ENCODE measurements around the gene DENND5B.
"Not testable (repeated sequence)": the region's sequence is repeated elsewhere in the genome, so short reads cannot be mapped to it uniquely, and the experiment has no call there.

The DENND5B gene

GRCh38 chr12:31591380-31591901 lies 505 bp upstream of the DENND5B start:
- no peak for DNase-seq (ENCODE audit: low read depth in 2 of 2)

GRCh38 chr12:31589904-31590641 lies 863 bp downstream of the DENND5B start:
- no peak for DNase-seq (ENCODE audit: low read depth in 2 of 2)

DNA sequence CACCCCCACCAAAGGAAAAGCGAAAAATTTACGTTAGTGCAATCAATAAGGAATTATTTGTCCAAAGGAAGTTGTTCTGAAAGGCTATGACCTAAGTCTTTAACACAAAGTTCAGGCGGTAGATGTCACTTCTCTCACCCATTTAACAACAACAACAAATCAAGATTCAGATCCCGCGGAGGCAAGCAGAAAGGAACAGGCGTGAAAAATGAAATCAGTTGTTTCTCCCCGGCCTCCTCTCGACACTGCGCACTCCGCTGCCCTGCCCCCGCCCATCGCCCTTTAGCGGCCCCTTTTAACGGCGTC lies 1.4 kb downstream of the DENND5B start:
- no peak for DNase-seq (ENCODE audit: low read depth in 2 of 2)

DNA sequence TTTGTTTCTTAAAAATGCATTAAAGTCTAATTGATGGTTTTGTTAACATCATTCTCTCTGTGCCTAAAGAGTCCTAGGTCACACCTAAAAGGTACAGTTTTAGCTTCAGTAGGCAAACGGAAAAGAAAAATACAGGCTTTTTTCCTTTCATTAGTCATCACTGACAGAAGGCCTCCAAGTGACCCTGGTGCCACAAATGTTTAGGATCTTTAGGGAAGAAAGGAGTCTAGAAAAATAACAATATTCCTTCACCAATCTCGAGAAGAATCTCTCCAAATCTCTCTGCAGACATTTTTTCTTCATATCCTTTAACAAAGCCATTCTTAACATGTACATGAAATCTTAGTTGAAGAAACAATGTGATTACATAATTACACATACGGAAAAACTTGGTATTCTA lies 2.0 kb downstream of the DENND5B start:
- DNase-seq (ENCODE audit: low read depth in 2 of 2), result no peak

DNA sequence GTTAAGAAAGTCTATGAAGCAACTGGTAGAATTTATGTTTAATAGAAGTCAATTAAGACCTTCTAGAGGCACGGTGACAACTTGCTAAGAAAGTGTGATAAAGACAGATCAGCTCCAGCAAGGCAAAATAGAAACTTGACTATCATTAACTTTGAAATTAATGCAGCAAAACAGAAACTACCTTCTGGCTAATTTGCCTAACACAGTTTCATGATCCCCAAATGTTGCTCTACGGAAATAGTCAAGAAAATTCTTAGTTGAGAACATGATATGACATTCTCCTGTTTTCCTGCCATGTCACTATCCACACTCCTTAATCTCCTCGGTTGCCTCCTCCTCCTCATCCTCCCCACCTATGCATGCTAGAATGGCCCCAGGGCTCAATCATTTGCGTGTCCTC lies 4.2 kb downstream of the DENND5B start:
- DNase-seq (ENCODE audit: low read depth in 2 of 2), result no peak

- no peak for DNase-seq (ENCODE audit: low read depth in 2 of 2)
These were observed 5.0 kb downstream of the DENND5B start for GRCh38 chr12:31585895-31586294.

DNA sequence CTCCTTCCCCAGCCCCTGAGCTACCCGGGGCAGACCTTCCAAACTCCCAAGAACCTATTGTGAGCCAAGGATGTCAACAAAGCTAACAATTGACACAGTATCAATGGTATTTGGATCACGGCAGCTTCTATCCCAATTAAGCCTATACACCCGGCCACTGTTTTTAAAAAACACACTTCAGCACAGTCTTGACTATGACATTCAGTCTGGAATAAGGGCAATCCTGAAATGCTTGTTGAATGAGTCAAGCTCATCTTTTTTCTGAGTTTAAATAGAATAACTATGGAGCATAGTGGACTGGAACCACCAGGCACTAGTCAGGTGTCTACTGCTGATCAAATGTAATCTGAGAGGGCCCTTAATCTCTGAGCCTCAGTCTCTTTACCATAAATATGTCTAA lies 5.7 kb downstream of the DENND5B start:
- no peak for DNase-seq (ENCODE audit: low read depth in 2 of 2)

GRCh38 chr12:31584782-31585181 lies 6.2 kb downstream of the DENND5B start:
- DNase-seq (ENCODE audit: low read depth in 2 of 2), result no peak

GRCh38 chr12:31583878-31584277 lies 7.1 kb downstream of the DENND5B start:
- DNase-seq (ENCODE audit: low read depth in 2 of 2), result no peak

GRCh38 chr12:31582155-31582554 lies 8.8 kb downstream of the DENND5B start:
- DNase-seq (ENCODE audit: low read depth in 2 of 2), result no peak

DNA sequence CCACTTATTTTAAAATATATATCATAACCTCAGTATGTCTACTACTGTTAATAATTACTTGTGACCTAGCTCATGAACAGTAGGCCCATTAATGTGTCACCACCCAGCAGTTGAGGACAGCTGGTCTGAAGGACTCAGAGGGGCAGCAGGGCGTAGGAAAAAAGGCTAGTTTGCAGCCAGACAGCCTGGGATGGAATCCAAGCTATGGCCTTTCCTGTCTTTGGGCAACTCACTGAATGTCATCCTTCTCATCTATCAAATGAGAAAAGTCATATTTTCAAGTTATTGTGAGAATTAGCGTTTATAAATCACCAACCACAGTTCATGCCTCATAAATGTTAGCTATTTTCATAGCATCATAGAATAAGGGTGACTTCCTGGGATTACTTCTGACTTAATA lies 12.3 kb downstream of the DENND5B start:
- no peak for DNase-seq (ENCODE audit: low read depth in 2 of 2)

DNA sequence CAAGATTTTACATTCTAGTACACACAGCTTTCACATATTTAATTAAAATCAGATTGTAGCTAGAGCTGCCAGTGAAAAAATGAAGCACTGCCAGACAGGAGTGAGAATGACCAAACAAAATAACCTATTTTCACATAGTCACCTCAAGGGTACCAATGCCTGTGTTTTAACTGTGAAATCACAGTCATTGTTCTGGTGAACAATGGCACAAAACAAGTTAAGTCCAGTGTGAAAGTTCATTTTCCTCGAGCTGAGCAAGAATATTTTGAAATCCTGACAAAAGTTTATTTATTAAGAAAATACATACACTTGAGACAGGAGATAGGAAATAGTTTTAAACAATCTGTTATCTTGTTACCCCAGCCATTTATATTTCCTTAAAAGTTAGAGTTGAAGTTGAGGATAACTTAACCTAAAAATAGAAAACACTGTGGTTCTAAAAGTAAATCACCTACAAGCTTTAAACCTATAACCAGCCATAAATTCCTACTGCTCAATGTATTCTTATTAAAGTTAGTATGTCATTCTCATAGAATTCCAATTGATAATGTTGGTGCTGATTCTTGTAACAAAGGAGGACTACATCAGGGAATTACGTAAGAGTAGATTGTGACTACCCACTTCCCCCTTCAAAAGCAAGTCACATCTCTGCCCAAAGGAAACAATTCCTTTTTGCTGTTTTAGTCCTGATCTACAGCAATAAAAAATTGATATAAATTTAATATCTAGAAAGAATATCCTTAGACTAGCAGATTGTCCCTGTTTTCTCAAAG lies 15.9 kb downstream of the DENND5B start:
- DNase-seq (ENCODE audit: low read depth in 2 of 2), result no peak

DNA sequence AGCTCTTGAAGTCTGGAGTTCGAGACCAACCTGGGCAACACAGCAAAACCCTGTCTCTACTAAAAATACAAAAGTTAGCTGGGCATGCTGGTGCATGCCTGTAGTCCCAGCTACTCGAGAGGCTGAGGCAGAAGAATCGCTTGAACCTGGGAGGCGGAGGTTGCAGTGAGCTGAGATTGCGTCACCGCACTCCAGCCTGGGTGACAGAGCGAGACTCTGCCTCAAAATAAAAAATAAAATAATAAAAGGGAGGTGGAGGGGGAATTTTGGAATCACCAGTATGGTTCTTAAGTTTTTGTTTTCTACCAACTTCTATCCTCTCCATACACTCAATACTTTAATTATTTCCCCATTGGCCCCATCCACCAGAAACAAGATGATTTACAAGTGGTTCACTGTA lies 16.6 kb downstream of the DENND5B start:
- not testable (repeated sequence) for DNase-seq (ENCODE audit: low read depth in 2 of 2)

DNA sequence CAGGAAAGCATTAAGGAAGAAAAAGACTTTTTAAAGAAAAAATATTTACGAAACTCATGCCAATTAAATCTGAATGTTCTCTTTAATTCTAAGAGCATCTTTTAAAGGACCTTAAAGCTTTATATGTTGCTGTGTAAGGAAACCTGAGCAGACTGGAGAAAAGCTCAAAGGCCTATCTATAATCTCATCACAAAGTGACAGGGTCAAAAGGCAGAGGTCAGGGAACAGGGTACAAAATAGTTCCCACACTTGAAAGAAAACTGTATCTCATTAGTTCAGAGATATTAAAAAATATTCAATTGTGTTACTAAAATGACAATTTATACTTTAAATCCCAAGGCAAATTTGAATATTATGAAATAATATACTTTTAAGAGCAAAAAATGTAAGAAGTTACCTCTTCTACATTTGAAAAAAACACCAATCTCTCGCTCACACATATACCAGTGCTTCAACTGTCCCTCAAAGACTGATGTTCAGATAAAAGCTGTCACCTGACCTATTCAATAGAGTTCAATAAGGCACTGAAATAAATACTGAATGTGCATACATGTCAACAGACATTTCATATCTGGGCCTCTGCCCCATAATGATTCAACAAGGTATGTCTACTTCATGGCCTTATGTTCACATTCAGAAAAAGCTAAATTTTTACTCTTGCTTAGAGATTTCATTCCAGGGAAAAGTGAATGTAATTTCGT lies 17.9 kb downstream of the DENND5B start:
- DNase-seq (ENCODE audit: low read depth in 2 of 2), result no peak

DNA sequence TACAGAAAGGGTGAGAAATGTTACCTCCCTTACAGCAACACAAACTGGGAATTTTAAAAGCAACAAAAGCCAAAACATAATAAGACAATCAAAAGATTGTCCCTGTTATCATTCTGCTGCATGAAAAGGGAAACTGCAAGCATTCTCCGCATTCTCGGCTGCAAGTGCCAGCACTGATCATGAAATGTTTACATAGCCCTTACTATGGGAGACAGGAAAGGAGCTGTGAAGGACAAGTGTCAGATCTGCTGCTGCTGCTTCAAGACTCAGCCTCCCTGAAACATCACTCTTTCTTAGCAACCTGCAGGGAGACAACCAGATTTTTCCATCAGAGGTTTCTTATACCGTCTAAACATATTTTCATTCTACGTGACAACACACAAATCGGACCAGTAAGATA lies 20.1 kb downstream of the DENND5B start:
- DNase-seq (ENCODE audit: low read depth in 2 of 2), result no peak

GRCh38 chr12:31569517-31569916 lies 21.4 kb downstream of the DENND5B start:
- not testable (repeated sequence) for DNase-seq (ENCODE audit: low read depth in 2 of 2)

- no peak for DNase-seq (ENCODE audit: low read depth in 2 of 2)
These were observed 22.4 kb downstream of the DENND5B start for GRCh38 chr12:31568498-31568897.

DNA sequence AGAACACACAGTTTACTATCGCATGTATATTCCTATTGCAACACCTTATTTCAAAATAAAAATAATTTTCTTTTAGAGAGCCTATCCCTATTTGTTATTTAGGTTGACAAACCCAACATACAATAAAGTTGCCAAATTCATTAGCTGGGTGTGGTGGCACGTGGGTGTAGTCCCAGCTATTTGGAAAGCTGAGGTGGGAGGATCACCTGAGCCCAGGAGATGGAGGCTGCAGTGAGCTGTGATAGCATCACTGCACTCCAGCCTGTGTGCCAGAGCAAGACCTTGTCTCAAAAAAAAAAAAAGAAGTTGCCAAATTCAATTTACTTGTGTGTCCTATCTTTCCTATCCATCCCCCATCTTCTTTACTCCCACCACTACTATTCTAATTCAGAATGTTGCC lies 23.9 kb downstream of the DENND5B start:
- DNase-seq (ENCODE audit: low read depth in 2 of 2), result no peak

DNA sequence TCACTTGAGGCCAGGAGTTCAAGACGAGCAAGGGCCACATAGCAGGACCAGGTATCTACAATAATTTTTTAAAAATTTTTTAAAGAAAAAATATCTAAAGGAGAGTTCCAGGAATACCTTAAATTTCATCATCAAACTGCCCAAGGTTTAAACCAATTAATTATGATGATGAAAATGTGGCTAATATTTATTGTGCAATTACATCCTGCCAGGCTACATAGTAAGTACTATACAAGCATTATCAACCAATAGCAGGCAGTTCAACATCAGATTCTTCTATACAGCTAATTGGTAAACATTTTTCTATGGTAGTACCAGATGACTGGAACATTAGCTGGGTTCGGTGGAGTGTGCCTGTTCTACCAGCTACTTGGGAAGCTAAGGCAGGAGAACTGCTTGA lies 24.4 kb downstream of the DENND5B start:
- no peak for DNase-seq (ENCODE audit: low read depth in 2 of 2)

DNA sequence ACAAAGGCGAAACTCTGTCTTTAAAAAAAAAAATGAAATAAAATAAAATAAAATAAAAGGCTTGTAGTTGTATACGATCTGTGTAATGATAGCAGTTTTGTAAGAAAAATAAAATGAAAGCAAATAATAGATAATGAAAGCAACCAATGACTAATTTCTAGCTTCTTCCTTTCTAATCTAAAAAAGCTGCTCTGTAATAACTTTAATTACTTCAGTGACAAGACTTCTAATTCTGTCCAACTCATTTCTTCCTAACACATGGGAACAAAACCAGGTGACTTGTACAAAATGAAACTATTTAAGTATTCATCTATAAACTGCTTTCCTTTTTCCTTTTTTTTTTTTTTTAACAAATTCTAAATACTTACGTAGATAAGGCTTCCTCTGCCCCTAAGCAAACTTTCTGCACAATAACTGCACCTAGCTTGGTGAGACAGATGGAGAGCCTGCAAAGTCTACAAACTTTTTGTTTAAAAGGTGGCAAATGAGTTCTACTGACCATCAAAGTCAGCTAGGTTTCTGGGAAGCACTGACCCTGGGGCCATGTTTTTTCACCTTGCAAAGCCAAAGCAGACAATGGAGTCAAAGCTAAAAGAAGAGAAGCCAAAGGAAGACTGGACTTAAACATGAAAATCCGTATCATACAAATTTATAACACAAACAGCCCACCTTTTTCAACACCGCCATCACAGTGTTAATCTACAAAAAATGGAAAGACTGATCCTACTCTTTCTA lies 28.2 kb downstream of the DENND5B start:
- DNase-seq (ENCODE audit: low read depth in 2 of 2), result no peak

- DNase-seq (ENCODE audit: low read depth in 2 of 2), result no peak
These were observed 30.4 kb downstream of the DENND5B start for GRCh38 chr12:31560516-31560915.

DNA sequence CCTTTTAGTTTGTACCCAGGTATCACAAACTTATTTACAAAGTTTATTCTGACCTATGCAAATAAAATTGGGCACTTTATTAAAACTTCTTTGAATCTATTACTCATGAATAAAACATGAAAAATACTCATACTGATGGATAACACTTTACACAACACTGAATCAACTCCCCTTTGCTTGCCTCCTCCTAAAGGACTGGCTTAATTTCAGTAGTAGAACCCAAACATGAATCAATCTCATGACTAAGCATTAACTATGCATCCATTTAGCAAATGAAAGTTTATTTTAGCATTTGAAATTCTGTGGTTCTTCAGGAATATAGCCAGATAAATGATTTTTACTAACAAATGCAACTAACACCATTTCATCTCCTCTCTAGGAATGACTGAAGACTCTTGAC lies 32.4 kb downstream of the DENND5B start:
- DNase-seq (ENCODE audit: low read depth in 2 of 2), result no peak

All from activated CD8-positive, alpha-beta memory T cell treated with anti-CD3 and anti-CD28 coated beads for 4 hours (primary cell).